ENCODE data around the gene CCND1. TPM values are rescaled to one million over a fixed set of nuclear protein-coding genes. Genes with fewer than 3 reads are reported as not detected.

CCND1 gene
- total and polyA plus RNA-seq, 12 donors = 11.4 to 292 (median 173) TPM

DNA sequence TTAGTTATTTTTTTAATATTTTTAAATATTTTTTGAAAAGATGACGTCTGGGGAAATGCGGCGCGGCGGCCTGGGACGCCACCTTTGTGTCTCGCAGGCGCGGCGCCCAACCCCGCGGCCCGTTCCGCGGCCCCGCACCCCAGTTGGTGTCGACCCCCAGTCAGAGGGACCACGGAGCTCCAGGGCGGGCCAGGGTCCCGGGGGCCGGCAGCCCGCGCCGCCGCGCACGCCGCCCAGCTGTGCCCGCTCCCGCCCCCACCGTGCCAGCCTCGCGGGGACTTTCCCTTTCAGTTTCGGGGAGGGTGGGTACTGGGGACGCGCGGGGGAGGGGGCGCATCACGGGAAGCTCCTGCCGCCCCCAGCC, 1.6 kb downstream of the CCND1 start:
- Histone ChIP-seq H3K27ac (peak overlapping the region; percentile 90 to 99 (median 95)), H3K27me3 (peaks cover 0 to 47% (median 8%) of the 10 kb centered on the region in 7 donors), H3K36me3 (peaks cover 0 to 46% (median 14%) of the 10 kb centered on the region in 9 donors), H3K4me1 (peaks cover 16 to 80% (median 64%) of the 10 kb centered on the region in 9 donors), H3K9me3 (no peaks in the 10 kb centered on the region), H3K4me3 (peak overlapping the region; percentile 77 to 99 (median 84))
- WGBS, 2 donors = 0 to 1% methylated on average over 23 to 40 of the region's 40 CpGs
- peak in 3 of 8 donors; percentile 1 to 6 (median 6) for ATAC-seq
- intact Hi-C loops (cut with DNase I) = loop anchor here (2.0 to 10.0 kb wide), 15 partner anchors 200 to 748 kb away; partner anchors contain the start of genes MYEOV (in 4 of the 10), IGHMBP2 (in 1 of the 10) and MRPL21 (in 1 of the 10)
- TF ChIP-seq, protein P1, sequence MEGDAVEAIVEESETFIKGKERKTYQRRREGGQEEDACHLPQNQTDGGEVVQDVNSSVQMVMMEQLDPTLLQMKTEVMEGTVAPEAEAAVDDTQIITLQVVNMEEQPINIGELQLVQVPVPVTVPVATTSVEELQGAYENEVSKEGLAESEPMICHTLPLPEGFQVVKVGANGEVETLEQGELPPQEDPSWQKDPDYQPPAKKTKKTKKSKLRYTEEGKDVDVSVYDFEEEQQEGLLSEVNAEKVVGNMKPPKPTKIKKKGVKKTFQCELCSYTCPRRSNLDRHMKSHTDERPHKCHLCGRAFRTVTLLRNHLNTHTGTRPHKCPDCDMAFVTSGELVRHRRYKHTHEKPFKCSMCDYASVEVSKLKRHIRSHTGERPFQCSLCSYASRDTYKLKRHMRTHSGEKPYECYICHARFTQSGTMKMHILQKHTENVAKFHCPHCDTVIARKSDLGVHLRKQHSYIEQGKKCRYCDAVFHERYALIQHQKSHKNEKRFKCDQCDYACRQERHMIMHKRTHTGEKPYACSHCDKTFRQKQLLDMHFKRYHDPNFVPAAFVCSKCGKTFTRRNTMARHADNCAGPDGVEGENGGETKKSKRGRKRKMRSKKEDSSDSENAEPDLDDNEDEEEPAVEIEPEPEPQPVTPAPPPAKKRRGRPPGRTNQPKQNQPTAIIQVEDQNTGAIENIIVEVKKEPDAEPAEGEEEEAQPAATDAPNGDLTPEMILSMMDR (IDR thresholded peaks at IDR 0.05) = peak in 1 of 9 donors; percentile 8
- peak in 1 of 2 donors; percentile 55 for DNase-seq

DNA sequence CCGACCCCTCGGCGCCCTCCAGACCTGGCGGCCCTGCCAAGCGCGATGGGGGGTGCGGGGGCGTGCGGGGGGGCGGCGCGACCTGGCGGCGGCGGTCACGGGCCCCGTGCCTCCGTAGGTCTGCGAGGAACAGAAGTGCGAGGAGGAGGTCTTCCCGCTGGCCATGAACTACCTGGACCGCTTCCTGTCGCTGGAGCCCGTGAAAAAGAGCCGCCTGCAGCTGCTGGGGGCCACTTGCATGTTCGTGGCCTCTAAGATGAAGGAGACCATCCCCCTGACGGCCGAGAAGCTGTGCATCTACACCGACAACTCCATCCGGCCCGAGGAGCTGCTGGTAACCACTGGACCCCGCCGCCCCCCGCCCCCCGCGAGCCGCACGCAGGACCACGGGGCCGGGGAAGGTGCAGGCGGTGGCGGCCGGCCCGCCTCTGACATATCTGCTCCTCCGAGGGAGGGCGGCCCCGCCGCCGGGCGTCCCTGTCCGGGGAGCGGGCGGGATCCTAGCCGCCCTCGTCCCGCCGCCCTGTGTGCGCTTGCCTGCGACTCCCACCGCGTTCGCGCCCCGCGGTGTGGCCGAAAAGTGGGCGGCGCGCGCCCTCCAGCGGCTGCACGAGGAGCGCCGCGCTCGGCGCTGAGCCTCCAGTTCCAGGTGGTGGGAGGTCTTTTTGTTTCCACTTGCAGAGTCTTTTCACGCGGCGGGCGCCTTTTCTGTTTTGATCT, 2.1 kb downstream of the CCND1 start:
- TF ChIP-seq, protein P1 (IDR thresholded peaks at IDR 0.05) = peak; percentile 78 to 98 (median 94)
- no peaks in the 10 kb centered on the region for H3K9me3 ChIP-seq
- H3K4me3 ChIP-seq = peak overlapping the region; percentile 77 to 99 (median 84)
- H3K36me3 ChIP-seq = peaks cover 0 to 52% (median 16%) of the 10 kb centered on the region in 9 donors
- H3K4me1 ChIP-seq = peaks cover 16 to 80% (median 59%) of the 10 kb centered on the region in 9 donors
- peak overlapping the region; percentile 90 to 99 (median 95) for H3K27ac ChIP-seq
- DNase-seq = peak; percentile 77 to 88
- peaks cover 0 to 42% (median 2%) of the 10 kb centered on the region in 7 donors for H3K27me3 ChIP-seq
- WGBS, 2 donors = 0 to 1% methylated on average over 78 to 81 of the region's 81 CpGs
- intact Hi-C loops (cut with DNase I) = loop anchor here (1.0 to 10.0 kb wide), 16 partner anchors 200 to 748 kb away; partner anchors contain the start of genes MYEOV (in 4 of the 10), IGHMBP2 (in 1 of the 10) and MRPL21 (in 1 of the 10)
- ATAC-seq = peak; percentile 40 to 70 (median 64)

DNA sequence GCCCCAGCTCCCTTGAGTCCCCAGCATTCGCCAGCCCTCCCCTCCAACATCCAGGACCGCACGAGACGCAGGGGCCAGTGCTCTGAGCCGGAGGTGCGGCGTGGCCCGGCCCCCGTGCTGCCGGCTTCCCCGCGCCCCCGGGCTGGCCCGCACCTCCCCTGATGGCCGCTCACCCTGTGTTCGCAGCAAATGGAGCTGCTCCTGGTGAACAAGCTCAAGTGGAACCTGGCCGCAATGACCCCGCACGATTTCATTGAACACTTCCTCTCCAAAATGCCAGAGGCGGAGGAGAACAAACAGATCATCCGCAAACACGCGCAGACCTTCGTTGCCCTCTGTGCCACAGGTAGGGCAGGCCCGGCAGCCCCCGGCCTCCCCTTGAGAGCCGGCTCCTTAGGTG, 2.7 kb downstream of the CCND1 start:
- Histone ChIP-seq H3K9me3 (no peaks in the 10 kb centered on the region), H3K27ac (peak overlapping the region in 8 of 10 donors; percentile 55 to 99 (median 96)), H3K27me3 (peaks cover 0 to 36% (median 0%) of the 10 kb centered on the region in 7 donors), H3K36me3 (peaks cover 0 to 57% (median 21%) of the 10 kb centered on the region in 9 donors), H3K4me1 (peaks cover 16 to 80% (median 53%) of the 10 kb centered on the region in 9 donors), H3K4me3 (peak overlapping the region in 9 of 10 donors; percentile 77 to 99 (median 85))
- TF ChIP-seq, protein P1 (IDR thresholded peaks at IDR 0.05) = peak in 3 of 9 donors; percentile 3 to 28 (median 18)
- 44 to 45% methylated on average over 27 of the region's 27 CpGs for WGBS, 2 donors
- DNase-seq (no peak), ATAC-seq (peak in 2 of 8 donors; percentile 0 to 7)
- intact Hi-C loops (cut with DNase I) = loop anchor here (1.0 to 10.0 kb wide), 16 partner anchors 201 to 749 kb away; partner anchors contain the start of genes MYEOV (in 4 of the 10), IGHMBP2 (in 1 of the 10) and MRPL21 (in 1 of the 10)
